Mammary epithelial cell (primary cell): ENCODE measurements around the gene AGAP9.
"Not testable (repeated sequence)": the region's sequence is repeated elsewhere in the genome, so short reads cannot be mapped to it uniquely, and the experiment has no call there.

ENCODE experiments used
- EZH2 ChIP-seq: IDR thresholded peaks from 2 replicates; pipeline ENCODE4 v1.6.1; 2012; ENCODE audit warnings: low read length, inconsistent platforms, borderline replicate concordance
- TF ChIP-seq, protein P1 (sequence below), 2 donors: IDR thresholded peaks in 1 of 2; conservative IDR thresholded peaks in 1 of 2; 2 replicates each; pipeline ENCODE4 v1.5.1; 2011 to 2012; ENCODE audit warnings: inconsistent platforms in 2 of 2, low read length in 2 of 2, mild to moderate bottlenecking in 2 of 2, control low read depth in 1 of 2, low read depth in 1 of 2; ENCODE audit not compliant: insufficient read depth in 1 of 2; ENCODE audit errors: extremely low read depth in 1 of 2

DNA sequence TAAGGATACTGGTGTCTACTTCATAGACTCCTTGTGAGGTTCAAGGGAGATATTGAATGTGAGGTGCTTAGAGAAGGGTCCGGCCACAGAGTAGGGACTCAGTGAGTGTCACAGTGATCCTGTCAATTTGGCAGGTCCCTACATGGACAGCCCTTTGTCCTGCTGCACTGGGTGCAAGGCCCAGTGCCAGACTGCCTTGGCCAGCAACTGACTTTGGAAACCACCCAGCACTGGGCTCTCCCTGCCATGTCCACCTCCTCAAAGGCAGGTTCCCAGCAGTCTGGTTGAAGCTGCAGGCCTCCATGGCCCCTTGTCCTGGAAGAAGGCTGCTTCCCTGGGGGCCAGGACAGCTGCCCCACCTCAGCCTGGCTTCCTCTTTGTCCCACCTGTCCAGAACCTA is 41.1 kb downstream of the AGAP9 start:
- not testable (repeated sequence) for TF ChIP-seq EZH2
- TF ChIP-seq, protein P1, sequence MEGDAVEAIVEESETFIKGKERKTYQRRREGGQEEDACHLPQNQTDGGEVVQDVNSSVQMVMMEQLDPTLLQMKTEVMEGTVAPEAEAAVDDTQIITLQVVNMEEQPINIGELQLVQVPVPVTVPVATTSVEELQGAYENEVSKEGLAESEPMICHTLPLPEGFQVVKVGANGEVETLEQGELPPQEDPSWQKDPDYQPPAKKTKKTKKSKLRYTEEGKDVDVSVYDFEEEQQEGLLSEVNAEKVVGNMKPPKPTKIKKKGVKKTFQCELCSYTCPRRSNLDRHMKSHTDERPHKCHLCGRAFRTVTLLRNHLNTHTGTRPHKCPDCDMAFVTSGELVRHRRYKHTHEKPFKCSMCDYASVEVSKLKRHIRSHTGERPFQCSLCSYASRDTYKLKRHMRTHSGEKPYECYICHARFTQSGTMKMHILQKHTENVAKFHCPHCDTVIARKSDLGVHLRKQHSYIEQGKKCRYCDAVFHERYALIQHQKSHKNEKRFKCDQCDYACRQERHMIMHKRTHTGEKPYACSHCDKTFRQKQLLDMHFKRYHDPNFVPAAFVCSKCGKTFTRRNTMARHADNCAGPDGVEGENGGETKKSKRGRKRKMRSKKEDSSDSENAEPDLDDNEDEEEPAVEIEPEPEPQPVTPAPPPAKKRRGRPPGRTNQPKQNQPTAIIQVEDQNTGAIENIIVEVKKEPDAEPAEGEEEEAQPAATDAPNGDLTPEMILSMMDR (conservative IDR thresholded peaks at IDR 0.05 in 1 of 2, IDR thresholded peaks at IDR 0.05 in 1 of 2; ENCODE audit: extremely low read depth in 1 of 2, insufficient read depth in 1 of 2, low read depth in 1 of 2, low read length in 2 of 2), result not testable (repeated sequence)
